CD4-positive, alpha-beta T cell treated with Interleukin-21 for 1 hour (primary cell): ENCODE measurements around the gene MAP4K2.
"Not testable (repeated sequence)": the region's sequence is repeated elsewhere in the genome, so short reads cannot be mapped to it uniquely, and the experiment has no call there.

Experiments
- DNase-seq: peaks from one replicate; pipeline ENCODE4 v3.0.0-alpha.2; 2020

Gene MAP4K2

GRCh38 chr11:64803158-64803845 is at the start of gene MAP4K2:
Gene MAP4K2 (minus strand): TSS chr11:64803214. CDS start chr11:64803149, 65 bp downstream.
- peak; percentile 90 for DNase-seq

DNA sequence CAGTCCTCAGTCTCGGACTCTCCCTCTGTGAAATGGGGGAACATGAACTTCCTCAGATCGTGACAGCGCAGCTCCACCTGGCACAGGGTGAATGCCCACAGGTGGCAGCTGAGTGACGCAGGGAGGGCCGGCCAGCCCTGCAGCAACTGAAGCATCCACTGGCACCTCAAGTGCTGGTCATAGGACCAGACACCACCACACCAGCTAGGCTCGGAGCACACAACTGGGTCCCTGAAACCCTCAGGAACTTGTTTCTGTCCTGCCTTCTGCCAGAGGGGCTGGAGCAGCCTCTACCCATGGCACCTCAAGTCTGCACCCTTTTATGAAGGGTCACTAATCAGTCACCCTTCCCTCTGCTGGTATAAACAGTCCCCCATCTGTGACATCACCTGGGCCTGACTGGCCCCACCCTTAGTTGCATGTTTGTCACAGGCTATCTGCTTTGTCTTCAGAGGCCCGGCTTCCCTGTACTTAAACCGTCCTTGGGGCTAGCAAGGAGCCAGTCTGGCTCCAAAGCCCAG is 48.9 kb upstream of the MAP4K2 start:
- peak; percentile 32 for DNase-seq

GRCh38 chr11:64850979-64851567 is 48.1 kb upstream of the MAP4K2 start:
- DNase-seq, result peak; percentile 75

- DNase-seq, result no peak
These were observed 46.8 kb upstream of the MAP4K2 start for GRCh38 chr11:64849598-64850356.

DNA sequence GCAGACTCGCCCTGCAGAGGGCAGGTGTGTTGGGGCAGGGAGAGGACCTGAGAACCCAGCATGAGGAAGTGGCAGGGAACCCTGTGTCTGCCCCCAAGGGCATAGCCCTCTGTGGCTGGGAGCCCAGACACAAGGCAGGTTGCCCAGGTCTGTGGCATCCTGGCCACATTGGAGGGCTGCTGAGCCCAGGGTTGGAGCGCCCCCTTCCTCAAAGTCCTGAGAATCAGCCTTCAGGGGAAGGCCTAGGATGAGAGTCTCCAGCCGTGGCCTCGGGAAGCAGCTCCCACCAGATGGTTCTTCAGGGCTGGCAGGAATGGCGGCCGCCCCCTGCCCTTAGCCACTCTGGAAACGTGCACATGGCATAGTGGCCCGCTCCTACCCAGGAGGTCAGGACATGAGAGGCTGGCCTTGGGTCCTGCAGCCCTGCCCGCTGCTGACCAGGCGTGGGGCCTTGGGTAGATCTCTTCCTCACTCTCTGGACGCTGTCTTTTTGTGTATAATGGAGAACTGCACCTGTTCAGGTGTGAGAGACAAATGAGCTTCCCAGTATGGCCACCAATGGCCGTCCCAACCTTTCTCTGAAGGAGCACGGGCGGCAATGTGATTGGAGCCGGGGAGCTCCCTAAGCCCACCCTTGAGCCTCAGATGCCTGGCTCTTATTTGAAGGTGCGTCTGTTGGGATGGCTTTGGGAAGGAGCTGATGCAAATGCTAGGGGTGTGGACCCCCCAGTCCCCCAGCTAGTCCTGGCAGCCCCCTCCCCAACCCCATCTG is 46.0 kb upstream of the MAP4K2 start:
- DNase-seq, result peak; percentile 43

DNA sequence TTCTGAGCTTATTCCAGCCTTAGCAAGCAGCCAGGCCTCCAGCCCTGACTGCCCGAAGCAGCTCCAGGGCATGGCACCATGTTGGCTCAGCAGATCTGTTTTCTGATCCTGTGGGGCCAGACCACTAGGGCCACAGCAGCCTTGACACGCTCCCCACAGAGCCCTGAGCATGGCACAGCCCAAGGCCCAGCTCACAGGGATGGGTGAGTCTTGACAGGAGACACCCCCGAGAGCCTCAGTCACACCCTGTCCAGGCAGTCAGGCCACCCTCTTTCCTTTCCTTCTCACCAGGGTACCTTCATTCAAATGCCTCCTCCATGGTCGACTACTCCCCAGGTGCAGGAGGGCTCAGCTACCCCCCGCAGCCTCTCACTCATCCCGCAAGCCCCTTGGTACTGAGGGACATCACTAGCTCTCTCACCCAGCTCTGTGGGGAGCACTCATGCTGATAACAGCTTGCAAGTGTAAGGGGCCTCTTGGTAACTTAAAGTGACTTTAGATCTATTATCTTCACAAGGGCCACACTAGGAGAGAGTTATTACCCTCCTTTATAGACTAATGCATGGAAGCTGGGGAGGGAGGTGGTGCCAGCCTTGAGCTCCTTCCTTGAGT is 45.3 kb upstream of the MAP4K2 start:
- DNase-seq, result no peak

- peak; percentile 91 for DNase-seq
These were observed 44.1 kb upstream of the MAP4K2 start for GRCh38 chr11:64846998-64847666.

DNA sequence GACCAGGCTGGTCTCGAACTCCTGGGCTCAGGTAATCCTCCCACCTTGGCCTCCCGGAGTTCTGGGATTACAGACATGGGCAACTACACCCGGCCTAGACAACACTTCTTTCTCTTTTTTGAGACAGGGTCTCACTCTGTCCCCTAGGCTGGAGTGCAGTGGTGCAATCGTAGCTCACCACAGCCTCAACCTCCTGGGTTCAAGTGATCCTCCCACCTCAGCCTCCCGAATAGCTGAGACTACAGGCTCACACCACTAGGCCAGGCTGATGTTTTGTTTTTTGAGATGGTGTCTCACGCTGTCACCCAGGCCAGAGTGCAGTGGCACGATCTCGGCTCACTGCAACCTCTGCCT is 42.7 kb upstream of the MAP4K2 start:
- not testable (repeated sequence) for DNase-seq

GRCh38 chr11:64845129-64845775 is 42.2 kb upstream of the MAP4K2 start:
- no peak for DNase-seq

DNA sequence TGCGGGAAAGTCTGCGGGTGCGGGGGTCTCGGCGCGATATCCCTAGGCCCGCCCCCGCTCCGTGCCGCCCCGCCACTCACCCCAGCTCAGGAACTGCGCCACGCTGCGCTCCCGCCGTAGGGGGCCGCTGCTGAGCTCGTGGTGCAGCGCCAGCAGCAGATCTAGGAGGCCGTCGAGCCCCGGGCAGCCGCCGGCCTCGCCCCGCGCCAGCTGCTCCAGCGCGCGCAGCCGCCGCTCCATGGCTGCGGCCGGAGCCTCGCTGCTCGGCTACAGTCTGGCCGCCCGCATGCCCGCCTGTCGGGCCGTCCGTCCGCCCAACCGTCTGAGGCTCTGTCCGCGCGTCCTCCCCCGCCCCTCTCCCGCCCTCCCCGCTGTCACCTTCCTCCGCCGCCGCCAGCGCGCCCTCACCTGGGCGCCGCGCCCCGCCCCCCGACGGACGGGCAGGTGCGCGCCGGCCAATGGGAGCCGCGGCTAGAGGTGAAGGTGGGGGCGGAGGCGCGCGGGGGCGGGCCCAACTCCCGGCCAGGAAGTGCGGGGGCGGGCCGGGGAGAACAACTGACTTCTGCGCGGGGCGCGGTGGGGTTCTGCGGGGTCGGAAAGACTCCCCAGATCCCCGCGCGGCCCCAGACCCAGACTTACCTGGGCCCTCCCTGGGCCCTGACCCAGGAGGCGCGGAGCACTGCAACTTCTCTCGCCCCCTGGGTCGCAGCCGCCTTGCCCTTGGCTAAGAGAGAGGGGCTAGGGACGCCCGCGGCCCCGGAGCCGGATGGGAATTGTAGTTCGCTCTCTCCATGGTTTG is 41.5 kb upstream of the MAP4K2 start, which contains the start of gene CDC42BPG:
Gene CDC42BPG (minus strand): TSS at position 324 of the 799 bp plus-strand sequence. CDS start 84 bp downstream, at position 240.
- DNase-seq, result peak; percentile 83

DNA sequence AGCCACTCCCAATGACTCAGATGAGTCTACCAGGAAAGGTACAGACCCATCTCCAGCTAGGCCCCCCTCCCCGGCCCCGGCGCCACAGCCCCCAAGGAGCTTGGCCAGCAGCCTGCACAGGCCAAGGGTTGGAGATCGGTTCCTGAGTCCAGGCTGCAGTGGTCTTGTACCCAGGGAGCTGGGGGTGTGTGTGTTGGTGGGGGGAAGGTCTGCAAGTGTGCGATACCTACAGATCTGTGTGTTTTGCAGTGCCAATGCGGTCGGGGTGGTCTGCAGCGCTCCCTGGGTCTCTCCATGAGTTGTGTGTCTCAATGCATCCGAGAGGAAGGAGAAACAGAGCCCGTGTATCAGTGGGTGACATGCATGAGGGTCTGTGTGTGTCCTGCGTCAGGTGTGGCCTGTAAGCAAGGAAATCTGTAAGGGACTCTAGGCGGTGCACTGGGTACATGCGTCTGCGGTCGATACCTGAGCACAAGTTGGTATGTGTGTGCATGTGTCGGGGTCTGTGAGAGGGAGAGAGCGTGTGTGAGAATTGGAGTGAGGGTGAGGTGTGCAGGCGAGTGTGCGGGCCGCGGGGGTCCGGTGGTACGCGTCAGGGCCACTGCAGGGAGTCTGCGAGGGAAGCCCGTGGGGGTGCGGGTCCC is 40.8 kb upstream of the MAP4K2 start:
- no peak for DNase-seq

GRCh38 chr11:64842851-64843685 is 40.1 kb upstream of the MAP4K2 start:
- no peak for DNase-seq

DNA sequence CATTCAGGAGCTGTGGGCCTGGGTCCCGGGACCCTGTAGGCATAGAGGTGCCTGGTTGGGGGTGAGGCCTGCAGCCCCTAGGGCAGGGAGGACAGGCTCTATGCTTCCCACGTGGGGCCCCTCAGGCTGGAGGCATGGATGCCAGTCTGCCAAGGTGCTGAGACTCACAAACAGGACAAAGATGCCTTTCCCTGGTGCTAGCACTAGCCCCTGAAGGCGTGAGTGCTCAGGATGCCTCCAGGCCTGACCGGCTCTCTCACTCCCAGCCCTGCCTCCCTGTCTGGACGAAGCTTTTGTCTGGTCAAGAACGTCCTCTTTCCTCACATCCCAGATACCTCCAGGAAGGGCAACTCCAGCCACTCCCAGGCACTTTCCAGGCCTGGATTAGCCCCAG is 39.3 kb upstream of the MAP4K2 start:
- no peak for DNase-seq

DNA sequence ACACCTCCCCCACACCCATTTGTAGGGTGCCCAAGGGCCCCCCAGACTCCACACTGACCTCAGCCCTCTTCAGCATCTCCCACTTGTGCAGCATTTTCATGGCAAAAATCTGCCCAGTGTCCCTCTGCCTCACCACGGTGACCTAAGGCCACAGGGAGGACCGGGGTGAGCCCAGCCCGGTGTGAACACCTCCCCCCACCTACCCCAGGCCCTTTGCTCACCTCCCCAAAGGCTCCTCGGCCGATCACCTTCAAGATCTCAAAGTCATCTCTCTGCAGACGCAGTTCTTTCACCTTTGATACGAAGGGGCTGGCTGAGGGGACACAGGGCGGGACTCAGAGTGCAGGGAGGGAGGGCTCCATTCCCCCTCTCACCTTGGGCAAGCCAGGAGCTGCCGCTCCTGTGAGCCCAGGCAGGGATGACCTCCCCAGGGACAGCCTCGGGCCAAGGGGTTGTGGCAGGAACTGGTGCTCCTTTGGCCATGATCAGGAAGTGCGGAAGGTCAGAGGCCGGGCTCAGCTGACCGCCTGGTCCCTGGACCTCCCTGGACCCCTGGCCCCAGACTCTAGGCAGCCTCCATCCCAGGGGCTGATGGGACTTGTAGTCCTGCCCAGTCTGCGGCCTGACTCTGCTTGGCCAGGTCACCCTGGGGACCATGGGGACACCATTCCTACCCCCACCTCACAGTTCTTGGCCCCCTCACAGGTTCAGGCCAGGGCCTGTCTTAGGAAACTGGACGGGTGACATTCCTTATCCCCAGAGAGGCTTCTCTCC is 38.8 kb upstream of the MAP4K2 start:
- no peak for DNase-seq

DNA sequence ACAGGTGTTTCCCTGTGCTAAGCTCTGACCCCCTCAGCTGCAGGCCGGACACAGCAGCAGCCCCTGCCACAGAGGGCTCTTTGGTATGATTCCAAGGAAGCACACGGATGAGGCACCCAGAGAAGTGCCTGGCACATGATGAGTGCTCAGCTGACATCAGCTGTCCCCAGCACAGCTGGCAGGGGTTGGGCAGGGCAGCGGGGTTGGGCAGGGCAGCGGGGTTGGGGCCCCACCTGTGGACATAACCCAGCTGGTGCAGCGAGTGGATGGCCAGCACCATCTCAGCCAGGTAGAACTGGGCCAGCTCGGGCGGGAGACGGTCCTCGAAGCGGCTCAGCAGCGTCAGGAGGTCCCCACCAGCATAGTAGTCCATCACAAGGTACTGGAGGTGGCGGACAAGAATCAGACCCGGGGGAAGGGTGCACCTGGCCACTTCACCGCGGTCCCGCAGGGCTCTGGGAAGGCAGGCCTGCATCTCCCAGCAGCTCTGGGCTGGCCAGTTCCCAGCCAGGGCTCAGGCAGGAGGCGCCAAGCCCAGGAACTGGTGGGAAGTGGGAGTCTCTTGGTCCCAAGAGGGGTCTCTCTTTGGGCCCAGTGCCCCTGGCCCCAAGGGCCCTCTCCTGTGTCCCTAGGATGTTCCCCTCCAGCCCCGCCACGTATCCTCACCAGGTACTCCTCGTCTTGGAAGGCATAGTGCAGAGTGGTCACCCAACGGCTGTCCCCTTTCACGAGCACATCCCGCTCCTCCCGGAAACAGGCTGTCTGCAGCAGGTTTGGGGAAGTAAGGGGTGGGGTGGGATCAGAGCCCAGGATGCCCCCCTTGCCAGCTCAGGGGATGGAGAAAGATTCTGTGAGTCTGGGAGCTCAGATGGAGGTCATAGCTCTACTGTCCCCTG is 37.1 kb upstream of the MAP4K2 start:
- DNase-seq, result no peak

DNA sequence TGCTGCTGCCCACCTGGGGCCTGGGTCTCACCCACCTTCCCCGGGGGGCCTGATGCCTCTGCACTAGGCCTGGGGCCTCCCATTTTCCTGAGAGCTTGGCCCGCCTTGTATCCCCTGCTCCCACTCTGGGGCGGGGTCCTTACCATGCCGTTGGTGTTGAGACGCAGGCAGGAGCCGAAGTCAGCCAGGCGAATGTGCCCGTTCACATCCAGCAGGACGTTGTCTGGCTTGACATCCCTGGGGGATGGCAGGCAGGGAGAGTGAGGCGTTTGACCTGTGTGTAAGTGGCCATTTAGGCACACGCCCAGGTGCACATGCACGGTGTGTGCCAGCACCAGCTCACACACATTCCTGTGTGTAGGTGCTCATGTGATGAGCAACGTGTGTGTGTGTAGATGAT is 36.3 kb upstream of the MAP4K2 start:
- no peak for DNase-seq
